Suppressor macrophage treated with lipopolysaccharide for 4 hours (primary cell): ENCODE measurements around the gene MINK1.
"Not testable (repeated sequence)": the region's sequence is repeated elsewhere in the genome, so short reads cannot be mapped to it uniquely, and the experiment has no call there.

Source experiments
- DNase-seq: peaks from one replicate; pipeline ENCODE4 v3.0.0-alpha.2; 2020

MINK1 gene

GRCh38 chr17:4849011-4849536 is 15.9 kb downstream of the MINK1 start:
- no peak for DNase-seq

DNA sequence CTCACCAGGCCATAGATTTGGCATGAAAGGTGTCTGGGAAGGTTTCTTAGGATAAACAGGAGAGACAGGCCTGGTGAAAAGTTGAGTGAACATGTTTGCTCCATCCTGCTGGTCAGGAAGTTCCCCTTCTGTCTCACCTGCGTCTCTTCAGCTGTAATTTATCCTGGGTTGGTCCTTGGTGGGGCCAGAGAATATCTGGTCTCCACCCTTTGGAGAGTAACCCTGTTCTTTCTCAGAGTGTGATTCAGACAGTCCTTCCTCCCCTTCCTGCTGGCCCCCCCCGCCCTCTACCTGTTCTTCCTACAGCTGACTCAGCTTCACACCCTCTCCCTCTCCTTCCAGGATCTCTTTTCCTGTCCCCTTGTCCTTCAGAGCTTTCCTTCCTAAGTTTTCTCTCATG is 17.1 kb downstream of the MINK1 start:
- DNase-seq = no peak

GRCh38 chr17:4851084-4851483 is 17.9 kb downstream of the MINK1 start:
- no peak for DNase-seq

DNA sequence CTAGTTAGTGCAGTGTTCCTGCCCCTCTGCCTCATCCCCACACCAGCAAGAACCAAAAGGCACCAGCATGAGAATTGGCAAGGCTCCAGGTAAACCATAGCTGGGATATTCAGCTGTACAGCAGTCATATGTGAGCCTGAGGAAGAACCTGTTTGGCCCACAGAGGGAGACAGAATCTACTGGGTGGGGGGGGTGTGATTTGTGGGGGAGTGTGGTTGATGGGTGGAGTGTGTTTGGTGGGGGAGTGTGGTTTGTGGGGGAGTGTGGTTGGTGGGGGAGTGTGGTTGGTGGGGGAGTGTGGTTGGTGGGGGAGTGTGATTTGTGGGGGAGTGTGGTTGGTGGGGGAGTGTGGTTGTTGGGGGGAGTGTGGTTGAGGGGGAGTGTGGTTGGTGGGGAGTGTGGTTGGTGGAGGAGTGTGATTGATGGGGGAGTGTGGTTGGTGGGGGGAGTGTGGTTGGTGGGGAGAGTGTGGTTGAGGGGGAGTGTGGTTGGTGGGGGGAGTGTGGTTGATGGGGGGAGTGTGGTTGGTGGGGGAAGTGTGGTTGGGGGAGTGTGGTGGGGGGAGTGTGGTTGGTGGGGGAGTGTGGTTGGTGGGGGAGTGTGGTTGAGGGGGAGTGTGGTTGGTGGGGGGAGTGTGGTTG is 19.5 kb downstream of the MINK1 start:
- DNase-seq = no peak

DNA sequence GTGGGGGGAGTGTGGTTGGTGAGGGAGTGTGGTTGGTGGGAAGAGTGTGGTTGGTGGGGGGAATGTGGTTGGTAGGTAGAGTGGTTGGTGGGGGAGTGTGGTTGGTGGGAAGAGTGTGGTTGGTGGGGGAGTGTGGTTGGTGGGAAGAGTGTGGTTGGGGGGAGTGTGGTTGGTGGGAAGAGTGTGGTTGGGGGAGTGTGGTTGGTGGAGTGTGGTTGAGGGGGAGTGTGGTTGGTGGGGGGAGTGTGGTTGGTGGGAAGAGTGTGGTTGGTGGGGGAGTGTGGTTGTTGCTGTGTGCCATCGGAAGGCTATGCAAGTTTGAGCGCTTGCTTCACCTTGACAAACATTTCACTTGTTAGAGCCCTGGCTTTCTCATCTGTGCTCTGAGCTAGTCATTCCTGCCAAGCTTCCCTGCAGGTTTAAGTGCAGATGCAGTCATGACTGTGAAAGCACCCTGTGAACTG is 20.1 kb downstream of the MINK1 start:
- DNase-seq = no peak

- DNase-seq = no peak
Measured at GRCh38 chr17:4854111-4854681, 21.1 kb downstream of the MINK1 start.

DNA sequence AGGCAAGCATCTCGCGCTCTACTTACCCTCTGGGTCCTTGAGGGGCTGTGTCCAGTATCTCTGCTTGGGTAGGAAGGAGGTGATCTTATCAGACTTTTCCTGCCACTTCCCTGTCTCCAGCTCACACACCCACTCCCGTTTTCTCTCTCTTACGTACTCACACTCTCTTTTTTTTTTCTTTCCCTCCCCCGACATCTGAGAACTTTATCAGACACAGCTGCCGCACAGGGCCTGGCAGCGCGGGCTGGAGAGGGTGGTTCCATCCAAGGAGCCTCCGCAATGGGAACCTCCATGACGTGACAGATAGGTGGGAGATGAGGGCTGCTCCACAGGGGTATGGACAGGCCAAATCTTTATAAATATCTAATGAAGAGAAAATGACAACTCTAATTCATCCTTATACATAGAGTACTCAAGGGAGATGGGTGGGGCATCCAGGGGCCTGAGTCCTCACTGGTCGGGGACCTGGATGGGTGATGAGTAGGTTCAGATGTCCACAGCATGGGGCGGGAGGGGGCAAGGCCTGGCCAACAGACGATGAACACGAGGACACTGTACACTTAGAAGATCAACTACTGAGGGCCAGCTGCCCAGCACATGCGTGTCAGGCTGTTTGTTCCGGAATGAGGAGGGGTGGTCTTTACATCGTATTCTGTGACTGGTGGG is 23.3 kb downstream of the MINK1 start:
- no peak for DNase-seq

DNA sequence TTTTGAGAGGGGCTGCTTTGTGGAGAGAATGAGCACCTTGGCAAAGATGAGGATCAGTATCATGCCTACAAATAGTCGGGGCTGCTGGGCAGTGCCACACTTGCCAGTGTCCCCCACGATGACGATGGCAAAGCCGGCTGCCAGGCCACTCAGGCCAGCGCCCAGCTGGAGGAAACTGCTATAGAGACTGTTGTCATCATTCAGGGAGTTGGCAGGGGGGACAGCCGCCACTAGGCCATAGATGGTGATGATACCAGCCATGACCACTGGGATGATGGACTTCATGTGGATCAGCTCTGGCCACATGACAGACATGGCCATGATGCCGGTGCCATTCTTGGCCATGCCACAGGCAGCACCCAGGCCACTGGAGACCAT is 23.8 kb downstream of the MINK1 start:
- no peak for DNase-seq

DNA sequence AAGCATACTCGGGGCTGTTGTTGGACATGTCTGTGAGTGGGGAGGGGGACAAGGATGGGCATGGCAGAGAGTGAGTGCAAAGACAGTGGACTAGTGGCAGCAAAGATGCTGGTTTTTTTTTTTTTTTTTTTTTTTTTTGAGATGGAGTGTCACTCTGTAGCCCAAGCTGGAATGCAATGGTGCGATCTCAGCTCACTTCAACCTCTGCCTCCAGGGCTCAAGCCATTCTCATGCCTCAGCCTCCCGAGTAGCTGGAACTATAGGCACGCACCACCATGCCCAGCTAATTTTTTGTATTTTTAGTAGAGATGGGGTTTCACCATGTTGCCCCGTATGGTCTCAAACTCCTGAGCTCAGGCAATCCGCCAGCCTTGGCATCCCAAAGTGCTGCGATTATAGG is 24.2 kb downstream of the MINK1 start:
- DNase-seq = not testable (repeated sequence)

GRCh38 chr17:4858068-4858881 is 25.1 kb downstream of the MINK1 start:
- DNase-seq = no peak

DNA sequence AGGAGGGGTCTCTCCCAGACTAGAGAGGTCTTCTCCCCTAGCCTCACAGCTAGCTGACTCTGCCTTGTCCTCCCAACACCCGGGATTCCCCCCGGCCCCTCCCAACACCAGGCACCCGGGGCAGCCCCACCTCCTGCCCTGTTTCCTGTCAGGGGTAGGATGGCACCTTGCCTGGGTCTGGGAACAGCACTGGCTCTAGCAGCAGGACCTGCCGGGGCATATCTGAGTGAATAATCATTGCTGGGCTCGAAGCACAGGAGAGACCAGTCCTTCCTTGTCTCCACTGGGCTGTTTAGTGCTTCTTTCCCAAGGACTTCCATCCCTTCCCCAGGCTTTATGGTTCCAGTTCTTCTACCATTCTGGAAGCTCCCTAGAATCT is 25.7 kb downstream of the MINK1 start:
- no peak for DNase-seq

- no peak for DNase-seq
Measured at GRCh38 chr17:4859816-4860625, 26.9 kb downstream of the MINK1 start.

GRCh38 chr17:4860651-4861050 is 27.5 kb downstream of the MINK1 start:
- no peak for DNase-seq

GRCh38 chr17:4861052-4861451 is 27.9 kb downstream of the MINK1 start:
- no peak for DNase-seq

DNA sequence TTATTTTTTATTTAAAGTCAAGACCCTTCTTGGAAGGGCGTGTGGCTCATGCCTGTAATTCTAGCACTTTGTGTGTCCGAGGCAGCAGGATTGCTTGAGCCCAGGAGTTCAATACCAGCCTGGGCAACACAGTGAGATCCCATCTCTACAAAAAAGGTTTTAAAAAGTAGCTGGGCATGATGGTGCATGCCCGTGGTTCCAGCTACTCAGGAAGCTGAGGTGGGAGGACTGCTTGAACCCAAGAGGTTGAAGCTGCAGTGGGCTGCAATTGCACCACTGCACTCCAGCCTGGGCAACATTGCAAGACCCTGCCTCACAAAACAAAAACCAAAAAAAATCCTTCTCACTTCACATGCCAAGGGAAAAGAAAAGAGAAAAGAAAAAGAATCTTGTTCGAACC is 29.6 kb downstream of the MINK1 start:
- DNase-seq = no peak

GRCh38 chr17:4863321-4863720 is 30.2 kb downstream of the MINK1 start:
- no peak for DNase-seq

DNA sequence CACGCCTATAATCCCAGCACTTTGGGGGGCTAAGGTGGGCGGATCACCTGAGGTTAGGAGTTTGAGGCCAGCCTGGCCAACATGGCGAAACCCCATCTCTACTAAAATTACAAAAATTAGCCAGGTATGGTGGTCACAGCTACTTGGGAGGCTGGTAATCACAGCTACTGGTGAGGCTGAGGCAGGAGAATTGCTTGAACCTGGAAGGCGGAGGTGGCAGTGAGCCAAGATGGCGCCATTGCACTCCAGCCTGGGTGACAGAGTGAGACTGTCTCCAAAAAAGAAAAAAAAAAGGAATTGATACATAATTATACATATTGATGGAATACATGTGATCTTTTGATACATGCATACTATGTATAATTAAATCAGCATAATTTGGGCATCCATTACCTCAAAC is 34.4 kb downstream of the MINK1 start:
- not testable (repeated sequence) for DNase-seq

- DNase-seq = peak; percentile 39
Measured at GRCh38 chr17:4869058-4869998, 36.2 kb downstream of the MINK1 start.

DNA sequence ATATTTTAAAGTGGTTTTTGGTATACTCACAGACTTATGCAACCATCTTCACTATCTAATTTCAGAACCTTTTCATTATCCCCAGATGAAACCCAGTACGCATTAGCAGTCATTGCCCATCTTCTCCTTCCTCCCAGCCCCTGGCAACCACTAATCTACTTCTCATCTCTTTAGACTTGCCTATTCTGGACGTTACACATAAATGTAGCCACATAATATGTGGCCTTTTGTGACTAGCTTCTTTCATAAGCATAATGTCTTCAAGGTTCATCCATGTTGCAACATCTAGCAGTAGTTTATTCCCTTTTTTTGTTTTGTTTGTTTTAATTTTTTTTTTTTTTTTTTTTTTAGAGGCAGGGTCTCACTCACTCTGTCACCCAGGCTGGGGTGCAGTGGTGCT is 37.7 kb downstream of the MINK1 start:
- peak; percentile 74 for DNase-seq

- peak; percentile 70 for DNase-seq
Measured at GRCh38 chr17:4872786-4873185, 39.6 kb downstream of the MINK1 start.

DNA sequence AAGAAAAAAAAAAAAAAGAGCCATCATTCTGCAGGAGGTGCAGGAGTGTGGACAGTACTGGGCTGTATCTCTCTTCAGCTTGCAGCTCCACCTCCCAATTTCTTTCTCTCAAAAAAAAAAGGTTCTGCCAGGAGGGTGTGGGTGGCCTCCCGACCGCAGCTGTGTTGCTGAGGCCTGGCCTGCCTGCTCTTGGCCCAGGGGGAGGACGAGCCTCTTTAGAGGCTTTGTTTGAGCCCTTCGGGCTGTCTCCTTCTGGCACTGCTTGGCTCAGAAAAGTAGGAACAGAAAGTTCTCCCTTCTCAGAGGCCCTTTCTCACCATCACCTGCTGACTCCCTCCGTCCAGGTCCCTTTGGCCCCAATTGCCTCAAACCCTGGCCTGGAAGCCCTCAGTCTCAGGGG is 43.9 kb downstream of the MINK1 start:
- DNase-seq = no peak
